ENCODE measurements around the gene ZNF106.

DNA sequence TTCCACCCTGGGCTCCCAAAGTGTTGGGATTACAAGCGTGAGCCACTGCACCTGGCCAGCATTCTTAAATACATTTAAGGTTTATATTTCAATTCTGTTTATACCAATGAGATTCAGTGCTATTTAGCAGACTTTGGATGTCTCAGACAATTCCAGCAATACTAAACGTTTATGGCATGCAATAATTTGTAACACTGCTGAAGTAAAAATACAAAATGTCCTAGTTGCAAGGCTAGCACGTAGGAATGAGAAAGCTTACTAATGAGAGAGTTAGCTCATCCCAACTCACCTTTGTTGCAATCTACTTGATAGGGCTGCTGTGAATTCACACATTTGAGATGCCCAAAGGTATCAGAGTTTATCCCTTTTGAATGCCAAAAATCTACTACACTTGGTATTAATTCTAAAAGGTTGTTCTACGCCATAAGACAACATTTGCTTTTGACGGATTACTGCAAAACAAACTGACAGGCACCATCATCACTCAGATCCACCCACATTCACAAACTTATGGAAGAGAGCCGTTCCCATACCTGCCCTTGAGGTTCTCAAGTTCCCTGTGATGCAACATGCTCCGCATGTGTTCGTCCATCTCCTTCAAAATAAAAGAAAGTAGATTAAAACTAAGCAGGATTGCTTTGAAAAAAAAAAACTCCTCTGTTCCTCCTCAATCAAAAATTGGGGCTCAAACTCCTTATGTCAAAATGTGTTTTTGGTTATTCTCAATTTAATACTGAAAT lies 25.3 kb downstream of the ZNF106 start:
- TF ChIP-seq, protein P1, sequence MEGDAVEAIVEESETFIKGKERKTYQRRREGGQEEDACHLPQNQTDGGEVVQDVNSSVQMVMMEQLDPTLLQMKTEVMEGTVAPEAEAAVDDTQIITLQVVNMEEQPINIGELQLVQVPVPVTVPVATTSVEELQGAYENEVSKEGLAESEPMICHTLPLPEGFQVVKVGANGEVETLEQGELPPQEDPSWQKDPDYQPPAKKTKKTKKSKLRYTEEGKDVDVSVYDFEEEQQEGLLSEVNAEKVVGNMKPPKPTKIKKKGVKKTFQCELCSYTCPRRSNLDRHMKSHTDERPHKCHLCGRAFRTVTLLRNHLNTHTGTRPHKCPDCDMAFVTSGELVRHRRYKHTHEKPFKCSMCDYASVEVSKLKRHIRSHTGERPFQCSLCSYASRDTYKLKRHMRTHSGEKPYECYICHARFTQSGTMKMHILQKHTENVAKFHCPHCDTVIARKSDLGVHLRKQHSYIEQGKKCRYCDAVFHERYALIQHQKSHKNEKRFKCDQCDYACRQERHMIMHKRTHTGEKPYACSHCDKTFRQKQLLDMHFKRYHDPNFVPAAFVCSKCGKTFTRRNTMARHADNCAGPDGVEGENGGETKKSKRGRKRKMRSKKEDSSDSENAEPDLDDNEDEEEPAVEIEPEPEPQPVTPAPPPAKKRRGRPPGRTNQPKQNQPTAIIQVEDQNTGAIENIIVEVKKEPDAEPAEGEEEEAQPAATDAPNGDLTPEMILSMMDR (IDR thresholded peaks at IDR 0.05; ENCODE audit: poor library complexity) = no peak
- no peak for TF ChIP-seq EZH2phosphoT487 (IDR thresholded peaks at IDR 0.05; ENCODE audit: low read depth, severe bottlenecking, unreplicated experiment)

All from hepatocyte (in vitro differentiated cells).